Muscle layer of colon (tissue), 2 donors: ENCODE data around the gene FBXO22.
"Not testable (repeated sequence)": the region's sequence is repeated elsewhere in the genome, so short reads cannot be mapped to it uniquely, and the experiment has no call there.

Experiments
- H3K27ac ChIP-seq: one replicate; pipeline ENCODE4 v1.7.0; 2013; ENCODE audit warnings: low read depth, mild to moderate bottlenecking, low read length, moderate library complexity
- H3K27me3 ChIP-seq, 2 donors: one replicate each; pipeline ENCODE4 v1.7.0; 2013; ENCODE audit warnings: low read length in 2 of 2, mild to moderate bottlenecking in 2 of 2; ENCODE audit not compliant: insufficient read depth in 2 of 2, control insufficient read depth in 1 of 2
- H3K36me3 ChIP-seq: one replicate; pipeline ENCODE4 v1.7.0; 2013; ENCODE audit warnings: mild to moderate bottlenecking, low read length; ENCODE audit not compliant: insufficient read depth
- H3K4me1 ChIP-seq: one replicate; pipeline ENCODE4 v1.7.0; 2013; ENCODE audit warnings: mild to moderate bottlenecking, low read length; ENCODE audit not compliant: insufficient read depth
- H3K4me3 ChIP-seq, 2 donors: one replicate each; pipeline ENCODE4 v1.7.0; 2013; ENCODE audit warnings: low read length in 2 of 2, low read depth in 1 of 2, mild to moderate bottlenecking in 1 of 2, moderate library complexity in 1 of 2
- H3K9ac ChIP-seq: one replicate; pipeline ENCODE4 v1.7.0; 2013; ENCODE audit warnings: low read length
- H3K9me3 ChIP-seq: one replicate; pipeline ENCODE4 v1.7.0; 2013; ENCODE audit warnings: mild to moderate bottlenecking, low read length
- donor health status: abdominal sarcoma.
- donor health status: Adenocarcinoma of cecum.

The FBXO22 gene

DNA sequence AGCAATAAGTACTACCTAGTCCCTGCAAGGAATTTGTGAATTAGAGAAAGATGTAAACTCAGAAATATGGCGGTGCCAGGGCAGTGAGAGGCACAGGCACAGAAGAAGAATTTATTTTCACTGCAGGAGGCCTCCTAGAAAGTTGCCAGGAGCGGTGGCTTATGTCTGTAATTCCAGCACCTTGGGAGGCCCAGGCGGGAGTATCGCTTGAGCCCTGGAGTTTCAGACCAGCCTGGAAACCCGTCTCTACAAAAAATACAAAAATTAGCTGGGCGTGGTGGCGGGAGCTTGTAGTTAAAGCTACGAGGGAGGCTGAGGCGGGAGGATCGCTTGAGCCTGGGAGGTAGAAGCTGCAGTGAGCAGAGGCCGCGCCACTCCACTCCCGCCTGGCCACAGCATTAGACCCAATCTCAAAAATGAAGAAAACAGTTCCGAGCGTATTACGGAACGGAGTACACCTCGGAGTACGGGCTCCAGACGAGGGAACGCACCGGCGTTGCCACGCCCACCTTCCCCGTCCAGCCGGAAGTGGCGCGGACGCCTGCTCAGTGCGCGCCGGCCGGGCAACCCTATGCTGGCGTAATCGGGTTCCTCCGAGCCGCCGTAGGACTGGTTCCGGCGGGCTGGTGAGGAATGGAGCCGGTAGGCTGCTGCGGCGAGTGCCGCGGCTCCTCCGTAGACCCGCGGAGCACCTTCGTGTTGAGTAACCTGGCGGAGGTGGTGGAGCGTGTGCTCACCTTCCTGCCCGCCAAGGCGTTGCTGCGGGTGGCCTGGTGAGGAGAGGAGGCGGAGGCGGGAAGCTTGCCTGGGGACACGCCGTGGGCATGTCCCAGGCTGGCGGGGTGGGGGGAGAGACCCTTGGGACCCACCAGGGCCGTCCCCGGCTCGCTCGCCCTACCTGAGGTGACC, at the start of gene FBXO22:
Gene FBXO22, plus strand, starts transcription at position 548 of the 909 bp plus-strand sequence. Its CDS starts 86 bp downstream, at position 634.
- Histone ChIP-seq H3K4me3 (peak within 1 kb of the TSS; percentile 77 to 85), H3K27ac (peak within 1 kb of the TSS; percentile 62), H3K27me3 (no peaks in the 10 kb centered on the region), H3K9ac (peak within 1 kb of the TSS; percentile 87), H3K4me1 (peaks cover 22% of the 10 kb centered on the region), H3K9me3 (no peaks in the 10 kb centered on the region), H3K36me3 (peaks cover 8% of the 10 kb centered on the region)

DNA sequence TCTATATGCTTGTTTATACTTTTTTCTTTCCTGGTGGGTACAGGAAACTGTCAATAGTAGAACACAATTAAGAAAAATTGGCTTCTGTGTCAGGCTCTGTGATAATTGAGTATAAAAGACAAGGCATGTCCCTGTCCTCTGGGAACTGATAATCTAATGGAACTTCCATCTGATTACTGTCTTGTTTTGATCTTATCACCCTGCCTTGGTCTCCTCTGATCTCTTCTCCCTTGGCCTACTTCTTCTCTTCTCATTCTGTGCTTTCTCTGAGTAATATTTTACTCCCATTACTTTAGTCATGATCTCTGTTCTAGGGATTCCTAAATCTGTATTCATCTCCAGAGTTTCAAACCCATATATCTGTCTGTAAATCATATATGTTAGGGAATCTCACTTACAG, 45.8 kb upstream of the FBXO22 start:
- no peak overlapping the region for H3K27ac ChIP-seq
- no peak overlapping the region for H3K4me3 ChIP-seq
- no peaks in the 10 kb centered on the region for H3K9me3 ChIP-seq
- no peaks in the 10 kb centered on the region for H3K27me3 ChIP-seq
- peaks cover 10% of the 10 kb centered on the region for H3K36me3 ChIP-seq
- H3K4me1 ChIP-seq, result no peaks in the 10 kb centered on the region
- H3K9ac ChIP-seq, result no peak overlapping the region

- Histone ChIP-seq H3K9ac (no peak overlapping the region), H3K27ac (no peak overlapping the region), H3K4me3 (no peak overlapping the region), H3K27me3 (no peaks in the 10 kb centered on the region), H3K36me3 (peaks cover 9% of the 10 kb centered on the region), H3K4me1 (no peaks in the 10 kb centered on the region), H3K9me3 (no peaks in the 10 kb centered on the region)
These were observed 41.8 kb upstream of the FBXO22 start for GRCh38 chr15:75861750-75862402.

- peaks cover 9% of the 10 kb centered on the region for H3K36me3 ChIP-seq
- H3K27ac ChIP-seq, result no peak overlapping the region
- no peak overlapping the region for H3K9ac ChIP-seq
- H3K27me3 ChIP-seq, result no peaks in the 10 kb centered on the region
- no peaks in the 10 kb centered on the region for H3K4me1 ChIP-seq
- H3K4me3 ChIP-seq, result no peak overlapping the region
- H3K9me3 ChIP-seq, result no peaks in the 10 kb centered on the region
These were observed 40.9 kb upstream of the FBXO22 start for GRCh38 chr15:75862796-75863195.

DNA sequence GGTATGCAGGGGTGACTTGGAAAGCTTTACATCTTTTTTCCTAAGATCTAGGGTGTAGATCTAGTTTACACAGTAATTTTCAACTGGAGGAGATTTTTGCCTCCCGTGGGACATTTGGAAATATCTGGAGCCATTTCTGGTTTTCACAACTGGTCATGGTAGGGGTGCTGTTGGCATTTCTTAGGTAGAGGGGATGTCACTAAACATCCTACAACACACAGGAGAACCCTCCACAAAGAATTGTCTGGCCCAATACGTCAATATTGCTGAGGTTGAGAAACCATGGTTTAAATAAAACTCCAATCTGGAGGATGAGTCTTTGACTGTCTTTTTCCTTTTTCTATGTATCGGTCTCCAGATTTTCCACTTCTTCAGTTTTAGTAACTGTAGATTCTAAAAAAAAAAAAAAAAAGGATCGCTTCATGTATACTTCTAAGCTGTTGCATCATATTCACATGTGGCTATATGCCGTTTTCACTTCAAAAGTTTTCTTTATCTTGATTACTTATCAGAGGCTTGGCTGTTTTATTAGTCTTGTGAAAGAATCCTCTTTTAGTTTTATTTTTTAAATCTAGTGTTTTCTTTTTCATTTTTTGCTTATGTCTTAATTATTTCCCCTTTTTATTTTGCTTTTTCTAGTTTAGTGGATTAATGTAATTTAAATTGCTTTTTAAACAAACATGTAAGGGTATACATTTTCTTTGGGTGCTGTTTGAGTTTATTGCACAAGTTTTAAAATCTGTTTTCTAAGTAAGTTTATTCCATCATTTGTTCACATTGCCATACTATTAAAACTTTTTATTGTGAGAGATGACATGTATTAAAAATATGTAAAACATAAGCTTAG, 39.2 kb upstream of the FBXO22 start:
- Histone ChIP-seq H3K27me3 (no peaks in the 10 kb centered on the region), H3K36me3 (peaks cover 11% of the 10 kb centered on the region), H3K4me3 (no peak overlapping the region), H3K9ac (no peak overlapping the region), H3K4me1 (no peaks in the 10 kb centered on the region), H3K9me3 (no peaks in the 10 kb centered on the region), H3K27ac (no peak overlapping the region)

- not testable (repeated sequence) for H3K27ac ChIP-seq, H3K9ac ChIP-seq, H3K4me1 ChIP-seq, H3K27me3 ChIP-seq, H3K9me3 ChIP-seq, H3K4me3 ChIP-seq
- peaks cover 20% of the 10 kb centered on the region for H3K36me3 ChIP-seq
These were observed 37.6 kb upstream of the FBXO22 start for GRCh38 chr15:75866045-75866444.

GRCh38 chr15:75866916-75867315, 36.8 kb upstream of the FBXO22 start:
- no peaks in the 10 kb centered on the region for H3K27me3 ChIP-seq
- no peak overlapping the region for H3K27ac ChIP-seq
- H3K9ac ChIP-seq, result no peak overlapping the region
- H3K4me3 ChIP-seq, result no peak overlapping the region
- H3K4me1 ChIP-seq, result no peaks in the 10 kb centered on the region
- no peaks in the 10 kb centered on the region for H3K9me3 ChIP-seq
- H3K36me3 ChIP-seq, result peaks cover 20% of the 10 kb centered on the region

- Histone ChIP-seq H3K36me3 (peaks cover 20% of the 10 kb centered on the region), H3K27ac (no peak overlapping the region), H3K9me3 (no peaks in the 10 kb centered on the region), H3K4me1 (no peaks in the 10 kb centered on the region), H3K4me3 (no peak overlapping the region), H3K9ac (no peak overlapping the region), H3K27me3 (no peaks in the 10 kb centered on the region)
These were observed 36.2 kb upstream of the FBXO22 start for GRCh38 chr15:75867449-75867848.

DNA sequence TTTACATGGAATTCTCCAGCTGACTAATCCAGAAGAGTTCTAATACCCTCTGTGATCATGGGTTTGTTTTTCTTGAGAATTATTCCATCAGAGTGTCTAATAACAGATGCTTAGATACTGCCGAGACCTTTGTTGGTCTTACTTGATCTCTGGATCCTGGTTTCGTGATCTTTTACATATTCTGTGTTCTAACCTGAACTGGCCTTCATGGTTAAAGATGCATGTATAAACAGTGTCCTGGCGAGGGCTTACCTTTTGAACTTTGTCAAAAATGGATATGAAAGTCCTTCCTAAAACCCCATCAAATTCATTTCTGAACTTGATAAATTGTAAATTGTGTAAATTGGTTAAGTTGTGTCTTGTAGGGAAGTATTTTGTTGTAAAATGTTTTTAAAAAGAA, 35.7 kb upstream of the FBXO22 start:
- H3K4me1 ChIP-seq, result no peaks in the 10 kb centered on the region

DNA sequence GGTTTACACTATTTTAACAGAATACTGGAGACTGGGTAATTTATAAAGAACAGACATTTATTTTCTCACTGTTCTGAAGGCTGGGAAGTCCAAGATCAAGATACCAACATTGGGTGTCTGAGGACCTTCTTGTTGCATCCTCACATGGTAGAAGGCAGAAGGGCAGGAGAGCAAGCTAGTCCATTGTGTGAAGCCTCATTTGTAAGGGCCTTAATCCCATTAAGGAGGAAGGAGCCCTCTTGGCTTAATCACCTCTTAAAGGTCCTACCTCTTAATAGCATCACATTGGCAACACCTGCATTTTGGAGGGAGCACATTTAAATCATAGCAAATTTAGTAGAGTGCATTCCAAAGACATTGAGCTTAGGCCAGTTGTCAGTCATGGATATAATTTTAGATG, 34.2 kb upstream of the FBXO22 start:
- H3K9ac ChIP-seq, result no peak overlapping the region
- H3K9me3 ChIP-seq, result no peaks in the 10 kb centered on the region
- H3K27ac ChIP-seq, result no peak overlapping the region
- no peak overlapping the region for H3K4me3 ChIP-seq
- peaks cover 31% of the 10 kb centered on the region for H3K36me3 ChIP-seq
- no peaks in the 10 kb centered on the region for H3K4me1 ChIP-seq
- H3K27me3 ChIP-seq, result no peaks in the 10 kb centered on the region

More for the DNA sequence above, 35.7 kb upstream of the FBXO22 start:
- Histone ChIP-seq H3K9ac (no peak overlapping the region), H3K9me3 (no peaks in the 10 kb centered on the region), H3K36me3 (peaks cover 20% of the 10 kb centered on the region), H3K27me3 (no peaks in the 10 kb centered on the region), H3K27ac (no peak overlapping the region), H3K4me3 (no peak overlapping the region)

DNA sequence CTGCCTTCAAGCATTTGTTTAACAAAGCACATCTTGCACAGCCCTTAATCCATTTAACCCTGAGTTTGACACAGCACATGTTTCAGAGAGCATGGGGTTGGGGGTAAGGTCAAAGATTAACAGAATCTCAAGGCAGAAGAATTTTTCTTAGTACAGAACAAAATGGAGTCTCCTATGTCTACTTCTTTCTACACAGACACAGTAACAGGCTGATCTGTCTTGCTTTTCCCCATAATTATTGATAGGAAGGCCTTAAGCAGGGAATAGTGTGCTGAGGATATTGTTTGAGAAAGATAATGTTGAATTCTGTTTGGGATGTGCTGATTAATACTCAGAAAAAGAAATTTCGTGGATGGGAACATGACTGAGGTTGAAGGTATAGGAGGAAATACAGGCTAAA, 32.1 kb upstream of the FBXO22 start:
- not testable (repeated sequence) for H3K9me3 ChIP-seq, H3K27me3 ChIP-seq, H3K9ac ChIP-seq, H3K4me1 ChIP-seq, H3K4me3 ChIP-seq, H3K27ac ChIP-seq
- peaks cover 33% of the 10 kb centered on the region for H3K36me3 ChIP-seq
